K562 (cell line): Measurements from ENCODE around the gene UBXN1. TPM values are rescaled to one million over a fixed set of nuclear protein-coding genes. Genes with fewer than 3 reads are reported as not detected.

Experiments
- ATAC-seq: fragments of 200-7000 bp; cut with Tn5 transposase; 3 replicates; pipeline ENCODE4 v1.9.1; 2020; ENCODE audit warnings: moderate library complexity
- BruUV-seq: library from RNA; stranded (reverse); fragments of 400-500 nt; replicated peaks from 2 replicates; lab custom pipeline; 2021; lab: Mats Ljungman, UMichigan
- CTCF ChIA-PET: fragments of 300-600 bp; formaldehyde crosslinking; extraction: SDS; loops from one replicate; lab custom pipeline; 2021; ENCODE audit warnings: low intra/inter-chr PET ratio; lab: Yijun Ruan, JAX
- POLR2A ChIA-PET: fragments of 300-600, 350-650 bp; sonication (Branson Sonifier 250); formaldehyde crosslinking; extraction: SDS; loops from one replicate; lab custom pipeline; 2021; ENCODE audit warnings: antibody characterized with exemption, inconsistent platforms; lab: Yijun Ruan, JAX
- DNase-seq, 4 experiments: peaks; one replicate each; pipeline versions ENCODE4 v3.0.0 to v3.0.0-alpha.2; 2011 to 2018; ENCODE audit warnings: low spot score in 3 of 4, mixed read lengths in 3 of 4; ENCODE audit errors: extremely low read depth in 1 of 4
- FAIRE-seq: peaks from 2 replicates; lab custom pipeline; 2011; peaks lifted over from hg19 to GRCh38; lab: Jason Lieb, UNC
- H2AFZ ChIP-seq: 2 replicates; pipeline ENCODE4 v1.6.0; 2011; ENCODE audit warnings: low read depth, low read length, control low read depth, inconsistent platforms
- H3K27ac ChIP-seq: fragments of 200-600 bp; 3 replicates; pipeline ENCODE4 v1.8.0; 2011; ENCODE audit warnings: low read depth, mild to moderate bottlenecking, control low read depth, inconsistent platforms, low read length, moderate library complexity, mixed read lengths; ENCODE audit errors: extremely low read depth
- H3K27me3 ChIP-seq, 2 experiments: fragments of 300-600 bp in 1 of 2; 2 replicates in 1 of 2; 3 replicates in 1 of 2; pipeline versions ENCODE4 v1.6.0 to v1.8.0; 2011; ENCODE audit warnings: inconsistent platforms in 2 of 2, low read length in 2 of 2, mild to moderate bottlenecking in 1 of 2, mixed read lengths in 1 of 2, moderate library complexity in 1 of 2; ENCODE audit not compliant: control insufficient read depth in 2 of 2, insufficient read depth in 2 of 2
- H3K36me3 ChIP-seq: fragments of 300-600 bp; 3 replicates; pipeline ENCODE4 v1.8.0; 2011; ENCODE audit warnings: mild to moderate bottlenecking, low read length, inconsistent platforms; ENCODE audit not compliant: control insufficient read depth, insufficient read depth
- H3K4me1 ChIP-seq, 2 experiments: fragments of 200-600 bp in 1 of 2; replicated peaks in 1 of 2; 2 replicates in 1 of 2; 3 replicates in 1 of 2; pipeline versions ENCODE4 v1.5.1 to v1.8.0; 2011; ENCODE audit warnings: inconsistent platforms in 2 of 2, low read length in 2 of 2, mild to moderate bottlenecking in 1 of 2, mixed read lengths in 1 of 2, moderate library complexity in 1 of 2; ENCODE audit not compliant: control insufficient read depth in 2 of 2, insufficient read depth in 2 of 2
- H3K4me2 ChIP-seq: 2 replicates; pipeline ENCODE4 v1.6.1; 2011; ENCODE audit warnings: low read length, control low read depth, inconsistent platforms, mixed read lengths; ENCODE audit not compliant: insufficient read depth
- H3K4me3 ChIP-seq: fragments of 200-600 bp; sonication (generic), shearing (Covaris generic); 2 replicates; pipeline ENCODE4 v1.5.1; 2016; ENCODE audit warnings: control low read depth, inconsistent platforms
- H3K79me2 ChIP-seq: fragments of 200-600 bp; 3 replicates; pipeline ENCODE4 v1.8.0; 2011; ENCODE audit warnings: low read length, inconsistent platforms; ENCODE audit not compliant: control insufficient read depth, insufficient read depth
- H3K9ac ChIP-seq, 2 experiments: 2 replicates each; pipeline versions ENCODE4 v1.6.0 to v1.6.1; 2011; ENCODE audit warnings: low read depth in 2 of 2, low read length in 2 of 2, control low read depth in 1 of 2, inconsistent platforms in 1 of 2, mild to moderate bottlenecking in 1 of 2, mixed read lengths in 1 of 2; ENCODE audit not compliant: insufficient read depth in 1 of 2
- H3K9me1 ChIP-seq: one replicate; pipeline ENCODE4 v1.6.0; 2011; ENCODE audit warnings: inconsistent platforms, mild to moderate bottlenecking, low read length, moderate library complexity; ENCODE audit not compliant: control insufficient read depth, insufficient read depth
- H3K9me3 ChIP-seq: replicated peaks from 2 replicates; pipeline ENCODE4 v1.5.1; 2011; ENCODE audit warnings: low read depth, low read length, inconsistent platforms; ENCODE audit not compliant: control insufficient read depth, insufficient read depth
- H4K20me1 ChIP-seq: replicated peaks from 2 replicates; pipeline ENCODE4 v1.6.1; 2011; ENCODE audit warnings: low read length, inconsistent platforms, mixed read lengths; ENCODE audit not compliant: control insufficient read depth, insufficient read depth
- CBFB ChIP-seq: sonication (generic); formaldehyde crosslinking; IDR thresholded peaks from 2 replicates; pipeline ENCODE4 v1.4.0; 2020; ENCODE audit warnings: mild to moderate bottlenecking, missing genetic modification reagents
- DNMT1 ChIP-seq: fragments of 450-650 bp; IDR thresholded peaks from 2 replicates; pipeline ENCODE4 v1.6.1; 2016; ENCODE audit warnings: antibody characterized with exemption, mild to moderate bottlenecking
- GABPB1 ChIP-seq: sonication (generic); formaldehyde crosslinking; IDR thresholded peaks from 2 replicates; pipeline ENCODE4 v1.8.0; 2022; ENCODE audit warnings: mild to moderate bottlenecking, missing genetic modification reagents
- L3MBTL2 ChIP-seq: fragments of 450-650 bp; IDR thresholded peaks from 2 replicates; pipeline ENCODE4 v1.6.1; 2016; ENCODE audit warnings: mild to moderate bottlenecking, moderate library complexity
- MCM3 ChIP-seq: fragments of 450-650 bp; IDR thresholded peaks from 2 replicates; pipeline ENCODE4 v1.6.1; 2016
- PCBP1 ChIP-seq: fragments of 200-400 bp; formaldehyde crosslinking; IDR thresholded peaks from 2 replicates; pipeline ENCODE4 v1.6.1; 2018; ENCODE audit warnings: mild to moderate bottlenecking, low read depth, low read length; ENCODE audit not compliant: poor library complexity, severe bottlenecking
- PML ChIP-seq: IDR thresholded peaks from 2 replicates; pipeline ENCODE4 v1.6.1; 2012; ENCODE audit warnings: low read length, inconsistent platforms
- PRMT5 ChIP-seq: sonication (generic); formaldehyde crosslinking; IDR thresholded peaks from 2 replicates; pipeline ENCODE4 v1.5.0; 2020; ENCODE audit warnings: missing genetic modification reagents
- PYGO2 ChIP-seq: fragments of 450-650 bp; IDR thresholded peaks from 2 replicates; pipeline ENCODE4 v1.6.1; 2016; ENCODE audit warnings: mild to moderate bottlenecking, missing genetic modification characterization, moderate library complexity, missing compliant biosample characterization
- RUNX1 ChIP-seq: sonication (generic); IDR thresholded peaks from 2 replicates; pipeline ENCODE4 v1.6.1; 2016; ENCODE audit warnings: antibody characterized with exemption, low read depth
- SMAD1 ChIP-seq: fragments of 150-350 bp; IDR thresholded peaks from 2 replicates; pipeline ENCODE4 v1.6.1; 2014; ENCODE audit warnings: low read length, low read depth; ENCODE audit not compliant: partially characterized antibody
- SMARCB1 ChIP-seq: IDR thresholded peaks from 2 replicates; pipeline ENCODE4 v1.6.1; 2011; ENCODE audit warnings: improper control_type of control experiment, low read depth; ENCODE audit not compliant: insufficient read length
- SP1 ChIP-seq: sonication (generic); formaldehyde crosslinking; IDR thresholded peaks from 2 replicates; pipeline ENCODE4 v1.8.1; 2022; ENCODE audit warnings: mild to moderate bottlenecking, missing genetic modification reagents
- SREBF1 ChIP-seq: fragments of 150-350 bp; IDR thresholded peaks from 2 replicates; pipeline ENCODE4 v1.6.1; 2014; ENCODE audit warnings: antibody characterized with exemption, low read depth, low read length, borderline replicate concordance
- STAG1 ChIP-seq: sonication (generic); formaldehyde crosslinking; IDR thresholded peaks from 2 replicates; pipeline ENCODE4 v1.5.0; 2020; ENCODE audit warnings: missing genetic modification reagents, borderline replicate concordance
- XRCC5 ChIP-seq: fragments of 200-400 bp; formaldehyde crosslinking; IDR thresholded peaks from 2 replicates; pipeline ENCODE4 v1.6.1; 2017; ENCODE audit warnings: low read depth, mild to moderate bottlenecking, low read length
- ZNF644 ChIP-seq: fragments of 200-800 bp; sonication (Bioruptor generic); IDR thresholded peaks from 2 replicates; pipeline ENCODE4 v1.6.1; 2016; ENCODE audit warnings: low read depth, missing genetic modification characterization, missing compliant biosample characterization
- ZNF76 ChIP-seq: fragments of 250-450 bp; sonication (Bioruptor Pico); IDR thresholded peaks from 2 replicates; pipeline ENCODE4 v1.4.0; 2020; ENCODE audit warnings: mild to moderate bottlenecking, moderate library complexity, borderline replicate concordance
- ZSCAN32 ChIP-seq: fragments of 450-650 bp; formaldehyde crosslinking; IDR thresholded peaks from 2 replicates; pipeline ENCODE4 v1.4.0; 2020; ENCODE audit warnings: mild to moderate bottlenecking, moderate library complexity
- WGBS: fragments of 100-300 bp; shearing (Covaris generic); methylation state at CpG from one replicate; pipeline ENCODE4 v1.1.6; 2016; ENCODE audit warnings: low coverage, mixed read lengths; ENCODE audit not compliant: insufficient coverage; ENCODE audit errors: missing lambda C conversion rate; 5-methylcytosine and 5-hydroxymethylcytosine counted together
- in situ Hi-C: fragments of 300-500 bp; cut with MboI; formaldehyde crosslinking; loops from 4 replicates; pipeline ENCODE4 v1.15.0; 2018; ENCODE audit warnings: inconsistent platforms, mixed read lengths
- intact Hi-C: fragments of 100-400 bp; cut with micrococcal nuclease; formaldehyde crosslinking; loops from 2 replicates; pipeline ENCODE4 v1.14.2; 2022
- polyA plus RNA-seq, 8 experiments: library from polyadenylated mRNA; depleted of rRNA in 4 of 8; stranded (reverse) in 5 of 8; unstranded in 3 of 8; fragments of >200 nt; fragmentation: Nextera tagmentation in 2 of 8; fragmentation: Illumina TruSeq in 1 of 8; extraction: Ambion mirVana in 2 of 8; extraction: Trizol in 1 of 8; gene quantifications; 2 replicates each; pipeline versions ENCODE4 v1.2.1 to v1.2.3, GENCODE V29; 2011 to 2014; ENCODE audit warnings: inconsistent platforms in 1 of 8, missing spikeins in 1 of 8
- total RNA-seq, 7 experiments: library from RNA; depleted of rRNA in 6 of 7; stranded (reverse); fragments of >200 nt in 6 of 7; fragmentation: Illumina TruSeq in 2 of 7; extraction: Trizol in 2 of 7; gene quantifications; 2 replicates each; pipeline versions ENCODE4 v1.2.1 to v1.2.3, GENCODE V29; 2011 to 2021; ENCODE audit warnings: low replicate concordance in 1 of 7
- TF ChIP-seq, protein P1 (sequence below): fragments of 450-650 bp; IDR thresholded peaks from 2 replicates; pipeline ENCODE4 v1.6.1; 2016

Gene UBXN1
- total and polyA plus RNA-seq, 9 of the 15 experiments (the other 6 are each of a cell fraction or from before 2014, with no cell fraction given) = 4.8 to 263 (median 99.7) TPM

DNA sequence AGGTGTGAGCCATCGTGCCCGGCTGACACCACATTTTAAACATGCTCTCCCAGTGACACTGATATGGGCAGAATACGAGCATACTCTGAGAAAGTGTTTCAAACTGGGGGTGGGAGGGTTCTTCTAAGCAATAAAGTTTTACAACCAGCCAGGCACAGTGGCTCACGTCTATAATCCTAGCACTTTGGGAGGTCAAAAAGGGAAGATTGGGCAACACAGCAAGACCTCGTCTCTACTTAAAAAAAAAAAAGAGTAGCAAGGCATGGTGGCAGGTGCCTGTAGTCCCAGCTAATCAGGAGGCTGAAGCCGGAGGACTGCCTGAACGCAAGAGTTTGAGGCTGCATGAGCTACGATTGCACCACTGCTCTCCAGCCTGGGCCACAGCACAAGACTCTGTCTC, 34.7 kb downstream of the UBXN1 start:
- FAIRE-seq = no peak
- H2AFZ ChIP-seq = no peak overlapping the region
- TF ChIP-seq ZSCAN32 (CRISPR knock-in tag) (no peak), SMARCB1 (no peak), GABPB1 (no peak), PCBP1 (no peak), SREBF1 (no peak), L3MBTL2 (no peak)
- H3K9me3 ChIP-seq = no peaks in the 10 kb centered on the region
- WGBS = 95% methylated on average over 8 of the region's 8 CpGs
- H3K4me3 ChIP-seq = no peak overlapping the region
- H3K9me1 ChIP-seq = no peaks in the 10 kb centered on the region
- no peak overlapping the region; the same call in 1 of the 2 replicates for H3K4me2 ChIP-seq
- ATAC-seq = no peak
- peaks cover 65% of the 10 kb centered on the region for H3K36me3 ChIP-seq
- H3K27me3 ChIP-seq = no peaks in the 10 kb centered on the region
- CTCF ChIA-PET = no interaction called here
- POLR2A ChIA-PET = interaction anchor here (0.7 to 4.5 kb wide), 6 partner anchors 8 to 71 kb away, joined by 3 to 83 read pairs (median 6); partner anchors contain the start of genes B3GAT3, C11orf98, CSKMT and EEF1G
- BruUV-seq = no TSS peak
- in situ Hi-C loops (no loop called here), intact Hi-C loops (no loop called here)
- peaks cover 12 to 31% of the 10 kb centered on the region in 2 experiments for H3K4me1 ChIP-seq
- H3K9ac ChIP-seq = no peak overlapping the region
- peaks cover 20% of the 10 kb centered on the region for H4K20me1 ChIP-seq
- no peak for DNase-seq
- H3K79me2 ChIP-seq = peaks cover 71% of the 10 kb centered on the region
- no peak overlapping the region; the same call in 2 of the 3 replicates for H3K27ac ChIP-seq

DNA sequence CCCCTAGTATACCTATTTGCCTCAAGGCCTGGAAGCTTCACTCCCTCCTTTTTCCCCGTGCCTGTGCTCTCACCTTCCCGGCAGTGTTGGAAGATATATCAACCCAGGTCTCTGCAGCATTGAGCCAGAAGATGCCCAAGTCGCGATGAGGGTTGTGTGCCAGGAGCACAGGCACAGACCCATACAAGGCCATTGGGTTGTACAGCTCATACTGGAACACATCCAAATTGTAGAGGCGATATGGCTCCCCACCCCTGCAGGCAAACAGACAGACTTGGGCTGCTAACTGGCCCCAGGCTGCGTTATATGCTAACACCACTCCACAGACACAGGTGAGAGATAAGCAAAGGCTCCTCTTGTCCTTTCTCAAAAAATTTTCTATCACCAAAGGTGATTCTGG, 46.4 kb downstream of the UBXN1 start:
- no peak overlapping the region for H2AFZ ChIP-seq
- in situ Hi-C loops = no loop called here
- TF ChIP-seq RUNX1 (no peak), PYGO2 (tag) (no peak), PML (no peak), MCM3 (no peak), ZNF644 (tag) (no peak), DNMT1 (no peak), CBFB (CRISPR knock-in tag) (no peak), PRMT5 (CRISPR knock-in tag) (no peak), SP1 (CRISPR knock-in tag) (no peak), SMAD1 (no peak), STAG1 (CRISPR knock-in tag) (no peak), XRCC5 (no peak), ZNF76 (no peak)
- TF ChIP-seq, protein P1, sequence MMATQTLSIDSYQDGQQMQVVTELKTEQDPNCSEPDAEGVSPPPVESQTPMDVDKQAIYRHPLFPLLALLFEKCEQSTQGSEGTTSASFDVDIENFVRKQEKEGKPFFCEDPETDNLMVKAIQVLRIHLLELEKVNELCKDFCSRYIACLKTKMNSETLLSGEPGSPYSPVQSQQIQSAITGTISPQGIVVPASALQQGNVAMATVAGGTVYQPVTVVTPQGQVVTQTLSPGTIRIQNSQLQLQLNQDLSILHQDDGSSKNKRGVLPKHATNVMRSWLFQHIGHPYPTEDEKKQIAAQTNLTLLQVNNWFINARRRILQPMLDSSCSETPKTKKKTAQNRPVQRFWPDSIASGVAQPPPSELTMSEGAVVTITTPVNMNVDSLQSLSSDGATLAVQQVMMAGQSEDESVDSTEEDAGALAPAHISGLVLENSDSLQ = no peak

More for the DNA sequence above, 46.4 kb downstream of the UBXN1 start:
- intact Hi-C loops = no loop called here
- H3K79me2 ChIP-seq = no peaks in the 10 kb centered on the region; the same call in 2 of the 3 replicates
- no peaks in the 10 kb centered on the region for H3K27me3 ChIP-seq
- DNase-seq (no peak), FAIRE-seq (no peak), ATAC-seq (no peak)
- H3K4me2 ChIP-seq = no peak overlapping the region
- no peak overlapping the region for H3K27ac ChIP-seq
- BruUV-seq = no TSS peak
- H3K9ac ChIP-seq = peak overlapping the region in 1 of 2 experiments; percentile 71; a peak in 1 of 4 replicates
- H3K36me3 ChIP-seq = peaks cover 97% of the 10 kb centered on the region
- H3K9me3 ChIP-seq = no peaks in the 10 kb centered on the region
- H3K4me3 ChIP-seq = no peak overlapping the region
- H4K20me1 ChIP-seq = no peaks in the 10 kb centered on the region; the same call in 1 of the 2 replicates
- CTCF ChIA-PET = no interaction called here
- H3K4me1 ChIP-seq = no peaks in the 10 kb centered on the region
- 96% methylated on average over 6 of the region's 6 CpGs for WGBS
- POLR2A ChIA-PET = no interaction called here
- H3K9me1 ChIP-seq = no peaks in the 10 kb centered on the region
